Hepatocyte (in vitro differentiated cells): ENCODE results near the gene SDHB.

Experiments used
- CTCF ChIP-seq: fragments of 200-600 bp; sonication (generic); IDR thresholded peaks from 2 replicates; pipeline ENCODE4 v1.5.1; 2016; ENCODE audit warnings: antibody characterized with exemption, mild to moderate bottlenecking; ENCODE audit not compliant: poor library complexity
- EZH2 ChIP-seq: fragments of 200-600 bp; sonication (generic); IDR thresholded peaks from 2 replicates; pipeline ENCODE4 v1.6.1; 2016; ENCODE audit warnings: antibody characterized with exemption, mild to moderate bottlenecking, borderline replicate concordance

GRCh38 chr1:16984717-16985116, 69.1 kb downstream of the SDHB start:
- no peak for TF ChIP-seq CTCF
- TF ChIP-seq EZH2, result no peak
